BLaER1 (cell line): ENCODE data around the gene HRK.

Source experiments
- H3K27ac ChIP-seq: shearing (Covaris generic); formaldehyde crosslinking; 2 replicates; pipeline ENCODE4 v1.8.1; 2022
- H3K27me3 ChIP-seq: shearing (Covaris generic); formaldehyde crosslinking; 2 replicates; pipeline ENCODE4 v1.8.1; 2022
- H3K36me3 ChIP-seq: shearing (Covaris generic); formaldehyde crosslinking; 2 replicates; pipeline ENCODE4 v1.8.1; 2022
- H3K4me1 ChIP-seq: shearing (Covaris generic); formaldehyde crosslinking; 2 replicates; pipeline ENCODE4 v1.8.1; 2022
- H3K4me2 ChIP-seq: shearing (Covaris generic); formaldehyde crosslinking; 2 replicates; pipeline ENCODE4 v1.8.1; 2022
- H3K4me3 ChIP-seq: shearing (Covaris generic); formaldehyde crosslinking; 2 replicates; pipeline ENCODE4 v1.8.1; 2022
- H3K9ac ChIP-seq: shearing (Covaris generic); formaldehyde crosslinking; 2 replicates; pipeline ENCODE4 v1.8.1; 2022
- H3K9me3 ChIP-seq: shearing (Covaris generic); formaldehyde crosslinking; 2 replicates; pipeline ENCODE4 v1.8.1; 2022
- H4K20me1 ChIP-seq: shearing (Covaris generic); formaldehyde crosslinking; 2 replicates; pipeline ENCODE4 v1.8.1; 2022
- Cebpa-rat ChIP-seq: shearing (Covaris generic); IDR thresholded peaks from 2 replicates; pipeline ENCODE4 v1.8.1; 2022

HRK gene

GRCh38 chr12:116808113-116809105 lies 72.8 kb downstream of the HRK start:
- H3K27me3 ChIP-seq = no peaks in the 10 kb centered on the region
- TF ChIP-seq Cebpa-rat = no peak
- H3K36me3 ChIP-seq = no peaks in the 10 kb centered on the region
- H3K27ac ChIP-seq = peak overlapping the region; percentile 31; the same call in 1 of the 2 replicates
- H3K9me3 ChIP-seq = no peaks in the 10 kb centered on the region
- H3K9ac ChIP-seq = no peak overlapping the region
- H3K4me2 ChIP-seq = no peak overlapping the region
- peaks cover 74% of the 10 kb centered on the region for H3K4me1 ChIP-seq
- H4K20me1 ChIP-seq = no peaks in the 10 kb centered on the region
- no peak overlapping the region for H3K4me3 ChIP-seq

GRCh38 chr12:116807546-116807945 lies 73.7 kb downstream of the HRK start:
- Histone ChIP-seq H3K4me2 (no peak overlapping the region; the same call in 1 of the 2 replicates), H3K4me1 (peaks cover 83% of the 10 kb centered on the region), H3K27me3 (no peaks in the 10 kb centered on the region), H4K20me1 (no peaks in the 10 kb centered on the region), H3K9ac (no peak overlapping the region), H3K27ac (peak overlapping the region; percentile 5; the same call in 1 of the 2 replicates), H3K9me3 (no peaks in the 10 kb centered on the region), H3K36me3 (no peaks in the 10 kb centered on the region), H3K4me3 (no peak overlapping the region)
- no peak for TF ChIP-seq Cebpa-rat

DNA sequence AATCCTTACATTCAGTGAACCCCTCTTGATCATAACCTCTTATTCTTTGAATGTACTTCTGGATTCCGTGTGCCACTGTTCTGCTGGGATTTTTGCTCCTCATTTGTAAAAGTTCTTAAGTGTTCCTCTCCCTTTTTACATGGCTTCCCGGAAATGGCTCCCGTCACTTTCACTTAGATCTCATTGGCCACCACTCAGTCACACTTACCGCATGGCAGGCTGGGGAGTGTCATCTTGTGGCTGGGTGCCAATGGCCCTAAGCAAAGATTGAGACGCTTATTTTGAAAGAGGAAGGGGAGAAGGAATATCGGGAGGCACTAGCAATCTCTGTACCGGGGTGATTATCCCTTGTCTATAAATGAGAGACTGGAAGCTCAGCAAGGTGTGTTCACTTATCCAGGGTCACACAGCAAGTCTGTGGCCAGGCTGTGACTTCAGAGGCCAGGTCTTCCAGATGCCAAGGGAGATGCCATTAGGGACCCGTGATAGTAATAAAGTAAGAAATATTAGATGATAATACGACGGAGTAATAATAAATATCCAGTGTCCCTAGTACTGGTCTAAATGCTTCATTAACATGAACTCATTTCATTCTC lies 74.3 kb downstream of the HRK start:
- H3K9ac ChIP-seq = no peak overlapping the region
- no peak for TF ChIP-seq Cebpa-rat
- H3K4me1 ChIP-seq = peaks cover 89% of the 10 kb centered on the region
- no peaks in the 10 kb centered on the region for H3K36me3 ChIP-seq
- H3K9me3 ChIP-seq = no peaks in the 10 kb centered on the region
- no peak overlapping the region for H3K4me3 ChIP-seq
- peak overlapping the region; percentile 60 for H3K4me2 ChIP-seq
- H4K20me1 ChIP-seq = no peaks in the 10 kb centered on the region
- H3K27ac ChIP-seq = peak overlapping the region; percentile 36; the same call in 1 of the 2 replicates
- no peaks in the 10 kb centered on the region for H3K27me3 ChIP-seq
